Fibroblast of lung (primary cell): ENCODE results near the gene CEACAM20. TPM values are rescaled to one million over a fixed set of nuclear protein-coding genes. Genes with fewer than 3 reads are reported as not detected.
"Not testable (repeated sequence)": the region's sequence is repeated elsewhere in the genome, so short reads cannot be mapped to it uniquely, and the experiment has no call there.

Experiments
- DNase-seq, 2 donors: peaks; one replicate each; pipeline versions ENCODE4 v3.0.0 to v3.0.0-alpha.2; 2010; ENCODE audit warnings: low read depth in 2 of 2
- H2AFZ ChIP-seq: 2 replicates; pipeline ENCODE4 v1.5.1; 2012; ENCODE audit warnings: low read length, control low read depth, inconsistent platforms
- H3K27ac ChIP-seq: 2 replicates; pipeline ENCODE4 v1.5.1; 2011; ENCODE audit warnings: low read length, control low read depth; ENCODE audit not compliant: insufficient read depth
- H3K27me3 ChIP-seq: 2 replicates; pipeline ENCODE4 v1.5.1; 2011; ENCODE audit warnings: mild to moderate bottlenecking, low read length; ENCODE audit not compliant: control insufficient read depth, insufficient read depth
- H3K36me3 ChIP-seq: 2 replicates; pipeline ENCODE4 v1.5.1; 2011; ENCODE audit warnings: low read length; ENCODE audit not compliant: control insufficient read depth, insufficient read depth
- H3K4me1 ChIP-seq: 2 replicates; pipeline ENCODE4 v1.5.1; 2011; ENCODE audit warnings: low read length; ENCODE audit not compliant: control insufficient read depth, insufficient read depth; ENCODE audit errors: extremely low read depth
- H3K4me2 ChIP-seq: 2 replicates; pipeline ENCODE4 v1.5.1; 2011; ENCODE audit warnings: low read length, control low read depth; ENCODE audit not compliant: insufficient read depth; ENCODE audit errors: extremely low read depth
- H3K4me3 ChIP-seq, 4 experiments: fragments of 200-600 bp in 1 of 4; sonication (generic) in 1 of 4; replicated peaks in 1 of 4; 2 replicates each; pipeline ENCODE4 v1.5.1; 2011 to 2016; ENCODE audit warnings: low read length in 4 of 4, low read depth in 3 of 4, mild to moderate bottlenecking in 3 of 4, control low read depth in 2 of 4, inconsistent platforms in 1 of 4, mixed read lengths in 1 of 4; ENCODE audit not compliant: insufficient read depth in 1 of 4; ENCODE audit errors: control extremely low read depth in 1 of 4
- H3K79me2 ChIP-seq: 2 replicates; pipeline ENCODE4 v1.5.1; 2012; ENCODE audit warnings: mild to moderate bottlenecking, low read length, inconsistent platforms; ENCODE audit not compliant: control insufficient read depth, insufficient read depth
- H3K9ac ChIP-seq: 2 replicates; pipeline ENCODE4 v1.5.1; 2011; ENCODE audit warnings: mild to moderate bottlenecking, low read length, control low read depth; ENCODE audit not compliant: insufficient read depth
- H3K9me3 ChIP-seq: 2 replicates; pipeline ENCODE4 v1.5.1; 2012; ENCODE audit warnings: low read depth, low read length; ENCODE audit not compliant: control insufficient read depth, insufficient read depth
- H4K20me1 ChIP-seq: 2 replicates; pipeline ENCODE4 v1.5.1; 2011; ENCODE audit warnings: low read length; ENCODE audit not compliant: control insufficient read depth, insufficient read depth; ENCODE audit errors: extremely low read depth
- EZH2 ChIP-seq: IDR thresholded peaks from 2 replicates; pipeline ENCODE4 v1.5.1; 2012; ENCODE audit warnings: low read length, control low read depth, mild to moderate bottlenecking; ENCODE audit errors: missing control alignments
- polyA plus RNA-seq, 2 donors: library from polyadenylated mRNA; depleted of rRNA in 1 of 2; stranded (reverse) in 1 of 2; unstranded in 1 of 2; fragments of >200 nt; gene quantifications; 2 replicates each; pipeline ENCODE4 v1.2.1, GENCODE V29; 2011 to 2012; ENCODE audit warnings: missing spikeins in 1 of 2
- total RNA-seq: library from RNA; depleted of rRNA; stranded (reverse); fragments of >200 nt; gene quantifications from 2 replicates; pipeline ENCODE4 v1.2.1, GENCODE V29; 2014
- TF ChIP-seq, protein P1 (sequence below), 2 donors: IDR thresholded peaks in 1 of 2; conservative IDR thresholded peaks in 1 of 2; 1 replicate in 1 of 2; 2 replicates in 1 of 2; pipeline ENCODE4 v1.5.1; 2011 to 2012; ENCODE audit warnings: low read length in 2 of 2, control low read depth in 1 of 2, inconsistent platforms in 1 of 2, low read depth in 1 of 2, mild to moderate bottlenecking in 1 of 2

Gene CEACAM20
- total and polyA plus RNA-seq, 2 donors (not counting 1 experiment from before 2014, with no cell fraction given) = not detected

DNA sequence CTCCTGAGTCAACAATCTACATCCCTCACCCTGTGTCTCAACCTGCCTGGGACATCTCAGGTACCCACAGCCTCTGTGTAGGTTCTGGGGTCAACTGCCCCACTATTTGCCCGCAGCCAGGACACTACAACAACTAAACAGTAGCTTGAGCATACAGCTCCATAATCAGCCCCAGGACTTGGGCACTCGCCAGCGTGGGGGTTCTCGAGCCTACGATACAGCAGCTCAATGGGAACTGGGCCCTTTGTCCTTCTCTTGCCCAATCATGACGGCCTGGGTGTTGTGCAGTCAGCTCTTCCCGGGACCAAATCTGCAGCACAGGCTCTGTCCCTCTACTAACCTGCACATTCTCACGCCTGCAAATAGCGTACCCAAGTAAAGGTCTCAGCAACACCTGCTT, 30.5 kb downstream of the CEACAM20 start:
- H2AFZ ChIP-seq = no peak overlapping the region
- H3K9me3 ChIP-seq = no peaks in the 10 kb centered on the region
- peaks cover 32% of the 10 kb centered on the region for H3K79me2 ChIP-seq
- peak overlapping the region; percentile 98 for H3K4me2 ChIP-seq
- DNase-seq = no peak
- H3K9ac ChIP-seq = no peak overlapping the region
- peaks cover 3% of the 10 kb centered on the region for H3K4me1 ChIP-seq
- H3K4me3 ChIP-seq = peak overlapping the region in 3 of 4 experiments; percentile 94 to 99 (median 96)
- no peak overlapping the region for H3K27ac ChIP-seq
- H3K36me3 ChIP-seq = peaks cover 6% of the 10 kb centered on the region
- no peak for TF ChIP-seq EZH2
- TF ChIP-seq, protein P1, sequence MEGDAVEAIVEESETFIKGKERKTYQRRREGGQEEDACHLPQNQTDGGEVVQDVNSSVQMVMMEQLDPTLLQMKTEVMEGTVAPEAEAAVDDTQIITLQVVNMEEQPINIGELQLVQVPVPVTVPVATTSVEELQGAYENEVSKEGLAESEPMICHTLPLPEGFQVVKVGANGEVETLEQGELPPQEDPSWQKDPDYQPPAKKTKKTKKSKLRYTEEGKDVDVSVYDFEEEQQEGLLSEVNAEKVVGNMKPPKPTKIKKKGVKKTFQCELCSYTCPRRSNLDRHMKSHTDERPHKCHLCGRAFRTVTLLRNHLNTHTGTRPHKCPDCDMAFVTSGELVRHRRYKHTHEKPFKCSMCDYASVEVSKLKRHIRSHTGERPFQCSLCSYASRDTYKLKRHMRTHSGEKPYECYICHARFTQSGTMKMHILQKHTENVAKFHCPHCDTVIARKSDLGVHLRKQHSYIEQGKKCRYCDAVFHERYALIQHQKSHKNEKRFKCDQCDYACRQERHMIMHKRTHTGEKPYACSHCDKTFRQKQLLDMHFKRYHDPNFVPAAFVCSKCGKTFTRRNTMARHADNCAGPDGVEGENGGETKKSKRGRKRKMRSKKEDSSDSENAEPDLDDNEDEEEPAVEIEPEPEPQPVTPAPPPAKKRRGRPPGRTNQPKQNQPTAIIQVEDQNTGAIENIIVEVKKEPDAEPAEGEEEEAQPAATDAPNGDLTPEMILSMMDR (conservative IDR thresholded peaks at IDR 0.05 in 1 of 2, IDR thresholded peaks at IDR 0.05 in 1 of 2; ENCODE audit: low read depth in 1 of 2, low read length in 2 of 2) = no peak
- no peaks in the 10 kb centered on the region for H3K27me3 ChIP-seq
- no peaks in the 10 kb centered on the region for H4K20me1 ChIP-seq

DNA sequence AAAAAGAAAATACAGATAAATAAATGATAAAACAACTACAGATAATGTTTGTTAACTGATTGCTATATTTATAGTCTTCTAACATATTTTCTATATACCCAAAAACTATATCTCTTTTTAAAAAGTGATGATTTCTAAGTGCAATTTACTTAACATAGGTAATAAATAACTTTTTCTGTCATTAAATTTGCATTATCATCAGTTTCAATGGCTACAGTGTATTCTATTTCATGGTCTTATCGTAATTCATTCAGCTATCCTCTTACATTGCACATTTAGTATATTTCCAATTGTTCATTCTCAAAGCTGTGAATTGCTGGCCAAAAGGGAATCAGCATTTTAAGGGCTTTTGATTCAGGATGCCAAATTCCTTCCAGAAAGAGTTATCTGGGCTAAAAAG, 32.8 kb downstream of the CEACAM20 start:
- H4K20me1 ChIP-seq = no peaks in the 10 kb centered on the region
- H3K4me3 ChIP-seq = no peak overlapping the region
- peaks cover 32% of the 10 kb centered on the region for H3K79me2 ChIP-seq
- H2AFZ ChIP-seq = no peak overlapping the region
- peaks cover 2% of the 10 kb centered on the region for H3K9me3 ChIP-seq
- H3K27ac ChIP-seq = no peak overlapping the region
- no peak overlapping the region for H3K9ac ChIP-seq
- no peaks in the 10 kb centered on the region for H3K27me3 ChIP-seq
- DNase-seq = no peak
- peaks cover 9% of the 10 kb centered on the region for H3K36me3 ChIP-seq
- TF ChIP-seq EZH2 = no peak
- TF ChIP-seq, protein P1 (conservative IDR thresholded peaks at IDR 0.05 in 1 of 2, IDR thresholded peaks at IDR 0.05 in 1 of 2; ENCODE audit: low read depth in 1 of 2, low read length in 2 of 2) = no peak
- H3K4me1 ChIP-seq = peaks cover 3% of the 10 kb centered on the region
- H3K4me2 ChIP-seq = no peak overlapping the region

DNA sequence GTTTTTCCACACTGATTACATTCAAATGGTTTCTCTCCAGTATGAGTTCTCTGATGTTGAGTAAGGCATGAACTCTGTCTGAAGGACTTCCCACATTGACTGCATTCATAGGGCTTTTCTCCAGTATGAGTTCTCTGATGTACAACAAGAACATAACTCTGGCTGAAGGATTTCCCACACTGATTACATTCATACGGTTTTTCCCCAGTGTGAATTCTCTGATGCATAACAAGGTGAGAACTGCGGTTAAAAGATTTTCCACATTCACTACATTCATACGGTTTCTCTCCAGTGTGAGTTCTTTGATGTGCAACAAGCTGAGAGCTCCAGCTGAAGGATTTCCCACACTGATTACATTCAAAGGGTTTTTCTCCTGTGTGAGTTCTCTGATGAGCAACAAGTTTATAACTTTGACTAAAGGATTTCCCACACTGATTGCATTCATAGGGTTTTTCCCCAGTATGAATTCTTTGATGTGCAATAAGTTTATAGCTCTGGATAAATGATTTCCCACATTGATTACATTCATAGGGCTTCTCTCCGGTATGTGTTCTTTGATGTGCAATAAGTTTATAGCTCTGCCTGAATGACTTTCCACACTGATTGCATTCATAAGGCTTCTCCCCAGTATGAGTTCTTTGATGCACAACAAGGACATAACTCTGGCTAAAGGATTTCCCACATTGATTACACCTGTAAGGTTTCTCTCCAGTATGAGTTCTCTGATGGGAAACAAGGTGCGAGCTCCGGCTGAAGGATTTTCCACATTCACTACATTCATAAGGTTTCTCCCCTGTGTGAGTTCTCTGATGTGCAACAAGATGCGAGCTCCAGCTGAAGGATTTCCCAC, 52.7 kb downstream of the CEACAM20 start:
- DNase-seq = peak; percentile 27 to 42
- Histone ChIP-seq H3K27me3 (no peaks in the 10 kb centered on the region), H3K36me3 (peaks cover 2% of the 10 kb centered on the region), H3K27ac (no peak overlapping the region), H4K20me1 (no peaks in the 10 kb centered on the region), H3K79me2 (no peaks in the 10 kb centered on the region), H3K4me2 (no peak overlapping the region), H3K4me3 (no peak overlapping the region), H3K9ac (no peak overlapping the region), H3K4me1 (no peaks in the 10 kb centered on the region), H3K9me3 (peaks cover 8% of the 10 kb centered on the region), H2AFZ (no peak overlapping the region)
- TF ChIP-seq, protein P1 (conservative IDR thresholded peaks at IDR 0.05 in 1 of 2, IDR thresholded peaks at IDR 0.05 in 1 of 2; ENCODE audit: low read depth in 1 of 2, low read length in 2 of 2) = no peak
- no peak for TF ChIP-seq EZH2

DNA sequence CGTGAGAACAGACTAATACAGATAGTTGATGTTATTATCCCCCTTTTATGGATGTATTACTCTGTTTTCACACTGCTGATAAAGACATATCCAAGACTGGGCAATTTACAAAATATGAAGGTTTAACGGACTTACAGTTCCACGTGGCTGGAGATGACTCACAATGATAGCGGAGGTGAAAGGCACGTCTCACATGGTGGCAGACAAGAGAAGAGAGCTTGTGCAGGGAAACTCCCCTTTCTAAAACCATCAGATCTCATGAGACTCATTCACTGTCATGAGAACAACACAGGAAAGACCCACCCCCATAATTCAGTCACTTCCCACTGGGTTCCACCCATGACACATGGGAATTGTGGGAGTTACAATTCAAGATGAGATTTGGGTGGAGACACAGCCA, 60.7 kb downstream of the CEACAM20 start:
- not testable (repeated sequence) for H4K20me1 ChIP-seq, H2AFZ ChIP-seq, H3K27ac ChIP-seq, H3K4me2 ChIP-seq, H3K4me1 ChIP-seq, H3K9ac ChIP-seq, H3K9me3 ChIP-seq, H3K36me3 ChIP-seq, H3K27me3 ChIP-seq, DNase-seq, H3K79me2 ChIP-seq, H3K4me3 ChIP-seq
